Thymus (tissue), 11 donors: ENCODE data around the gene LRMDA. TPM values are rescaled to one million over a fixed set of nuclear protein-coding genes. Genes with fewer than 3 reads are reported as not detected.

Experiments
- DNase-seq, 9 donors: peaks; one replicate each; pipeline ENCODE4 v3.0.0-alpha.2; 2013; ENCODE audit warnings: low spot score in 9 of 9, low read depth in 6 of 9, missing footprints in 1 of 9
- H3K27ac ChIP-seq, 2 donors: one replicate each; pipeline ENCODE4 v1.5.1; 2013; ENCODE audit warnings: control low read depth in 1 of 2, low read depth in 1 of 2, low read length in 1 of 2, mild to moderate bottlenecking in 1 of 2, moderate library complexity in 1 of 2
- H3K27me3 ChIP-seq, 2 donors: one replicate each; pipeline ENCODE4 v1.5.1; 2013; ENCODE audit warnings: low read length in 1 of 2; ENCODE audit not compliant: control insufficient read depth in 2 of 2, insufficient read depth in 1 of 2
- H3K36me3 ChIP-seq, 2 donors: one replicate each; pipeline ENCODE4 v1.5.1; 2013; ENCODE audit warnings: low read length in 1 of 2, mild to moderate bottlenecking in 1 of 2, moderate library complexity in 1 of 2; ENCODE audit not compliant: control insufficient read depth in 2 of 2, insufficient read depth in 2 of 2
- H3K4me1 ChIP-seq, 2 donors: one replicate each; pipeline ENCODE4 v1.5.1; 2013; ENCODE audit warnings: low read length in 2 of 2; ENCODE audit not compliant: control insufficient read depth in 2 of 2, insufficient read depth in 2 of 2
- H3K4me3 ChIP-seq, 2 donors: one replicate each; pipeline ENCODE4 v1.5.1; 2013; ENCODE audit warnings: low read length in 2 of 2, control low read depth in 1 of 2, mild to moderate bottlenecking in 1 of 2
- H3K9me3 ChIP-seq, 2 donors: one replicate each; pipeline ENCODE4 v1.5.1; 2013; ENCODE audit warnings: low read length in 1 of 2, mild to moderate bottlenecking in 1 of 2; ENCODE audit not compliant: control insufficient read depth in 2 of 2, insufficient read depth in 1 of 2
- WGBS: extraction: QIAGEN DNeasy Blood & Tissue Kit; methylation state at CpG from one replicate; pipeline ENCODE4 v1.1.7; 2013; 5-methylcytosine and 5-hydroxymethylcytosine counted together
- polyA plus RNA-seq: library from polyadenylated mRNA; stranded (reverse); fragments of 200-250 nt; gene quantifications from one replicate; pipeline ENCODE4 v1.2.3, GENCODE V29; 2013
- total RNA-seq: library from RNA; stranded (reverse); fragments of 120-200 nt; gene quantifications from one replicate; pipeline ENCODE4 v1.2.4, GENCODE V29; 2013
- donor health status: healthy.

The LRMDA gene
- total and polyA plus RNA-seq, 2 donors, result 2.5 to 4.6 TPM

DNA sequence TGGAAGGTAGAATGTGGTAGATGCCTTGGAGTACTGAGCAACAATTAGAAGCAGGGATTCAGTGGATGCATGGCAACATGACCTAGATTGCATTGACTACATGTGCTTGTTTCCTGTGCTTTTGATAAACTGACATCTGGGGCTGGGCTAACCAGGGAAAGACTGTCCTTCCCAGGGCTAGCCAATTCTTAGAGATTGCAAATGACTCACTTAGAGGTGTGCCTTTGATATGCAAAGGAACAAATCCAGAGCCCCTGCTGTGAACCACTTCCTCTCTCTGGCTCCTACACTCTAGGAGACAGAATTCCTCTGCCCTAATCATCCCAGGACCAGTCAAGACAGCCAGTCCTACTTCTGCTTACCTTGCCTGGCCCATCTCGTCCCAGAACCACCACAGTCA lies 651.5 kb downstream of the LRMDA start:
- H3K27me3 ChIP-seq, result no peaks in the 10 kb centered on the region
- no peaks in the 10 kb centered on the region for H3K9me3 ChIP-seq
- DNase-seq, result no peak
- no peaks in the 10 kb centered on the region for H3K36me3 ChIP-seq
- H3K4me3 ChIP-seq, result no peak overlapping the region
- no peaks in the 10 kb centered on the region for H3K4me1 ChIP-seq
- H3K27ac ChIP-seq, result no peak overlapping the region
- WGBS, result 87% methylated on average over 1 of the region's 1 CpG

GRCh38 chr10:76085002-76085816 lies 653.8 kb downstream of the LRMDA start:
- WGBS, result 91% methylated on average over 8 of the region's 8 CpGs

GRCh38 chr10:76085817-76086167 lies 654.4 kb downstream of the LRMDA start:
- Histone ChIP-seq H3K4me1 (no peaks in the 10 kb centered on the region), H3K36me3 (no peaks in the 10 kb centered on the region), H3K27me3 (no peaks in the 10 kb centered on the region), H3K4me3 (no peak overlapping the region), H3K9me3 (no peaks in the 10 kb centered on the region), H3K27ac (no peak overlapping the region)
- DNase-seq, result no peak
- WGBS, result 90% methylated on average over 4 of the region's 4 CpGs

More at GRCh38 chr10:76085002-76085816, 653.8 kb downstream of the LRMDA start:
- no peaks in the 10 kb centered on the region for H3K27me3 ChIP-seq
- no peaks in the 10 kb centered on the region for H3K9me3 ChIP-seq
- H3K4me3 ChIP-seq, result no peak overlapping the region
- DNase-seq, result no peak
- no peak overlapping the region for H3K27ac ChIP-seq
- H3K4me1 ChIP-seq, result no peaks in the 10 kb centered on the region
- H3K36me3 ChIP-seq, result no peaks in the 10 kb centered on the region

GRCh38 chr10:76086170-76086760 lies 654.8 kb downstream of the LRMDA start:
- no peaks in the 10 kb centered on the region for H3K36me3 ChIP-seq
- H3K4me3 ChIP-seq, result no peak overlapping the region
- no peak for DNase-seq
- 32% methylated on average over 6 of the region's 6 CpGs for WGBS
- no peaks in the 10 kb centered on the region for H3K27me3 ChIP-seq
- no peaks in the 10 kb centered on the region for H3K9me3 ChIP-seq
- no peaks in the 10 kb centered on the region for H3K4me1 ChIP-seq
- no peak overlapping the region for H3K27ac ChIP-seq

DNA sequence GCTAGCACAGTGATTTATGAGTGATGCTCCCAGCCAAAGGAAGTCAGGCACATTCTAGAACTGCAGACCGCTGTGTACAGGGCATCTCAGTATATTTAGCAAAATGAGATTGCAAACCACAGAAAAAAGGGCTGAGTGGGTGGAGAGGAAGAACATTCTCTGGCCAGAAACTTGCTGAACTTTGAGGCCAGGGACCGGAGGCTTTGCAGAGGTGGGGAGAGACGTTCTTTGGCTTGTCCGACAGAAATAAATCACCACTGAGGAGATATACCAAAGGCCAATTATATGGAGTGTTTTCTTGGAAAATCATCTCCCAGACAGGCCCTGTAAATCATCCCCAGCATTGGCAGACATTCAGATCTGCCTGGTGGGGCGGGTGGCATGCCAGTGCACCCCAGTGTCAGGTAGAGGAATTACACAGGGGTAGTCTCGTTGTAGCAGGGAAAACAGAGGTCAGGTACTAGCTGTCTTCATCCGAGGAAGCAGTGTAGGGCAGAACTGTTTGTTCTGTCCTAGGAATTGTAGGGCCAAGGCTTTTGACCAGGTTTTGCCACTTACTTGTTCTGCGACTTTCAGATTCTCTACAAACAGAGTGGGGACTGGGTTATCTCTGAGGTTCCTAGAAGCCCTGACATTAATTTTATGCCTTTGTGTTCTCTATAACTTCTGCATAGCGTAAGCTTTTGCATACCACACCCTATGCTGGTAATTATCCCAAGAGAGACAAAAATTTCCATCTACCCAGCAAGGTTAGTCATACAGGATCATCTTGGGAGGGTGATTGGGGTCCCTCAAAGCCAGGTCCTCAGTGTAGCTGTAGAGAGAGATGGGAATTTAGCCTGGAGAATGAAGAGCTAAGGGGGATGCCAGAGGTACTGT lies 655.6 kb downstream of the LRMDA start:
- DNase-seq, result no peak
- Histone ChIP-seq H3K36me3 (no peaks in the 10 kb centered on the region), H3K4me1 (no peaks in the 10 kb centered on the region), H3K27ac (no peak overlapping the region), H3K9me3 (no peaks in the 10 kb centered on the region), H3K4me3 (no peak overlapping the region), H3K27me3 (no peaks in the 10 kb centered on the region)
- WGBS, result 26% methylated on average over 9 of the region's 9 CpGs

DNA sequence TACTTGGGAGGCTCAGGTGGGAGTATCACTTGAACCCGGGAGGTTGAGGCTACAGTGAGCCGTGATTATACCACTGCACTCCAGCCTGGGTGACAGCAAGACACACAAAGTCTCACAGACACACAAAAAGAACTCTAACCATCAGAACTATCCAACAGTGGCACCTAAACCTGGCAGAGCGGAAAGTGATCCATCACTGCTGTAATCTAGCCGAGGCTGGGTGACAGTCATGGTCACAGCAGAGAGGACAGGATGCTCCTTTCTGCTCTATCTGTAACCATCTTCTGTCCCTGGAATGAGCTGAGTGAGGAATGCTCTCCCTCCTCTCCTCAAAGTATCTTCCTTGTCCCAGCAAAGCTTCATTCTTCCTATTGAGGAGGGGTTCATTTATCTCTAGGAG lies 656.6 kb downstream of the LRMDA start:
- 95% methylated on average over 4 of the region's 4 CpGs for WGBS
- H3K36me3 ChIP-seq, result no peaks in the 10 kb centered on the region
- H3K27ac ChIP-seq, result no peak overlapping the region

GRCh38 chr10:76088980-76089379 lies 657.6 kb downstream of the LRMDA start:
- no peaks in the 10 kb centered on the region for H3K4me1 ChIP-seq
- 81% methylated on average over 3 of the region's 3 CpGs for WGBS
- no peak for DNase-seq
- no peak overlapping the region for H3K4me3 ChIP-seq
- no peak overlapping the region for H3K27ac ChIP-seq
- H3K9me3 ChIP-seq, result no peaks in the 10 kb centered on the region
- no peaks in the 10 kb centered on the region for H3K27me3 ChIP-seq
- no peaks in the 10 kb centered on the region for H3K36me3 ChIP-seq

More for the DNA sequence above, 656.6 kb downstream of the LRMDA start:
- Histone ChIP-seq H3K27me3 (no peaks in the 10 kb centered on the region), H3K4me1 (no peaks in the 10 kb centered on the region), H3K9me3 (no peaks in the 10 kb centered on the region), H3K4me3 (no peak overlapping the region)
- no peak for DNase-seq

DNA sequence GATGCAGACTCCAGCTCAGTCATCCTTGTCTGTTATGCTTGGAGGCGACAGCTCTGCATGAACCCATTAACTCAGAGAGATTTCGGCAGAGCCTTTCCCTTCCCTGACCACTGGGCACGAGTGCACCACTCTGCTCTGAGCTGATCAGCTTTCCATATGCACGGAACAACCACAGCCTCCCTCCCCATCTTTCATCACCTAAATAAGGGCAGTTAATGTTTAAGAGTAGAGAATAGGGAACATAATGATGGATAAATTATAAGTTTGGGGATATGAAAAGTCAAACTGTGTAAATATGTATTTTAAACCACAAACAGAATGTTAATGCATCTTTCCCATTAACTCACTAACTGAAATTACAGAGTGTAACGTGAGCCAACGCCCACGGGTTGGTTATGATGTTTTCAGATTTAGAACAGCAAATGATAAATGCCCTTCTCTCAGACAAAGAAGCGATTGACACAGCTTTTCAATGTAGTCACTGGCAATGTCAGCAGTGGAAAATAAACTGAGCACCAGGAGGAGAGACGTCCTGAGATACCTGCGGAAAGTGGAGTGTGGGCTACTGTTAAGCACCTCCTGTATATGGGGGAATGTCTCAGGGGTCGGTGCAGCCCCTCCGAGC lies 658.2 kb downstream of the LRMDA start:
- no peaks in the 10 kb centered on the region for H3K36me3 ChIP-seq
- no peaks in the 10 kb centered on the region for H3K9me3 ChIP-seq
- no peak overlapping the region for H3K4me3 ChIP-seq
- no peak overlapping the region for H3K27ac ChIP-seq
- H3K4me1 ChIP-seq, result no peaks in the 10 kb centered on the region
- no peak for DNase-seq
- H3K27me3 ChIP-seq, result no peaks in the 10 kb centered on the region
- WGBS, result 94% methylated on average over 12 of the region's 12 CpGs
